Stimulated activated CD4-positive, alpha-beta T cell treated with anti-CD3 and anti-CD28 coated beads, Interleukin-4, amount 100 ng/mL, for 1 hour (primary cell): ENCODE results near the gene PAX7.
"Not testable (repeated sequence)": the region's sequence is repeated elsewhere in the genome, so short reads cannot be mapped to it uniquely, and the experiment has no call there.

Experiments used
- DNase-seq: peaks from one replicate; pipeline ENCODE4 v3.0.0-alpha.2; 2020

Gene PAX7

GRCh38 chr1:18667333-18667732 is 36.7 kb downstream of the PAX7 start:
- DNase-seq = no peak

- DNase-seq = no peak
Observed at GRCh38 chr1:18668046-18668445, 37.4 kb downstream of the PAX7 start.

DNA sequence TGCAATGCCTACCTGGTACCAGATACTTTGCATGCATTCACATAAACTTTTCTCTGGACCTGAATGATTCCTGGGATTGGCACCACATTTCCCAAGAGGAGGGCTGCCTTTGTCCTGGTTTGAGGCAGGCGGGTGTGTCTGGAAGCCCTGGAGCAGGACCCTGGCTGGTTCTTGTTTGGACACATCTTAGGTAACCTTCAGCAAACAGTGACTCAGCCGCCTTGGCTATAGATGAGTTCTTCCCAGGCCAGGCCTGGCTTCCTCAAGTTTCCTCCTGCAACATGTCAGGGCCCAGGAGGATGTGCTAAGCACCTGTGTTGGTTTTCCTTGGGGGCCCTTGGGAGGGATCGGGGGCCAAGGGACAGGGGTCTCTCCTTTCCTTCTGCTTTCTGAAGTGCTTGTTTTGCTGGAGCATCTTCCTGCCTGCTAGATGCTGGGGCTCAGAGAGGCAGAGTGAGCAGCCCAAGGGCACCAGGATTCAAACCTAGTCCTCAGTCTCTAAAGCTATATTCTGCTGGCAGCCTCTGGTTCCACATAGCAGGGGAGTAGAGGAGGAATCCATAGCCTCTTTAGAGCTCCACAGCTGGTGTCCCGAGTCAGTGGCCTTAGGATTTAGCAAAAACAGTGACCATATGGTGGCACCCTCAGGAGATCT is 38.2 kb downstream of the PAX7 start:
- DNase-seq = no peak

- DNase-seq = no peak
Observed at GRCh38 chr1:18670121-18670867, 39.6 kb downstream of the PAX7 start.

DNA sequence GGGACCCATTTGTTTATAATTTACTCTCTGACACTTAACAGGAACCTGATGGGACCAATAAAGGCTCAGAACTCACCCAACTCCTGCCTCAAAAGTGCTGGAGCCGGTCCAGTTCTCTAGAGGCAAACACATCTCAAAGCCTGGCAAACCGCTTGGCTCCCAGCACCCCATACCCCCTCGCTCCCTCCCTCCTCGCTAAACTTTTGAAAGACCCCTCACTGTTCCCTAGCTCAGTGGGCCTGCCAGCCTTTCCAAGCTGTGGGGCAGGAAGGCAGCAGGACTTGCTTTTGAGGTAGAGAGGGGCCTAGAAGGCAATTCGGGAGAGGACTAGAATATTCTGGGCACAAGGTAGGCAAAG is 40.2 kb downstream of the PAX7 start:
- DNase-seq = no peak

DNA sequence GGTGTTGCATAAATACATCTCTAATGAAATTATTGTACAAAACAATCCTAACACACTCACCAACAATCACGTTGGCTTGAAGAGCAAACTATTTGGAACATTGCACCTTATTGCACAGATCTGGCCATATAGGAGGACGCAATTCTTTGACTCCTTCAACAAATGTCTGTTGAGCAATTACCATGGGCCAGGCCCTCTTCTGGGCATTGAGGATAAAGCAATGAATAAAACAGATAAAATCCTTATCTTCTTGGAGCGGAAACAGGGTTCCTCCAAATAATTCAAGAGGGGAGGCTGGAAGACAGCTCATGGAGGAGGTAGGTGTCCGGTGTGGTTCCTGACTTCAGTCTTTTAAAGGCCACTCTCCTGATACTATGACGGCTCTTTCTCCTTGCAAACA is 43.3 kb downstream of the PAX7 start:
- DNase-seq = no peak

DNA sequence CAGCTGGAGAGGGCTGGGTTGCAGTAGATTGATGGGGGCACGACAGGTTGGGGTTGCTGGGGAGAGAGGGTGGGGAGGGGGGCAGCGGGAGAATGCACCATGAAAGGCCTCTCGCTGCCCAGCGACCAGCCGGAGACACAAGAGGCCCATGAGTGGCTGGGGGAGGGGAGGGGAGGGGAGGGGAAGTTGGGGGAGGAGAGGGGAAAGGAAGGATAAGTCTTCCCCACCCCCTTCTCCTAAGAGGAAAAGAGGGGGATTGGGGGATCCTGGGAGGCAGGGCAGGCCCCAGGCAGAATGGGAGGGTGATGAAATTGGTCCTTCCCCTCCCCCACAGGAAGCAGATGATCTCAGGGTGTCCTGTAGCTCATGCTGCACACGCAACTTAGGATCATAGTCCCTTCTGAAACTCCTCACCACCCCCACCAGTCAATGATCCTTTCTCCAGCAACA is 45.7 kb downstream of the PAX7 start:
- no peak for DNase-seq

GRCh38 chr1:18681423-18681835 is 50.8 kb downstream of the PAX7 start:
- no peak for DNase-seq

- DNase-seq = no peak
Observed at GRCh38 chr1:18682375-18682774, 51.7 kb downstream of the PAX7 start.

- DNase-seq = no peak
Observed at GRCh38 chr1:18684303-18684702, 53.7 kb downstream of the PAX7 start.

GRCh38 chr1:18686540-18686939 is 55.9 kb downstream of the PAX7 start:
- no peak for DNase-seq

DNA sequence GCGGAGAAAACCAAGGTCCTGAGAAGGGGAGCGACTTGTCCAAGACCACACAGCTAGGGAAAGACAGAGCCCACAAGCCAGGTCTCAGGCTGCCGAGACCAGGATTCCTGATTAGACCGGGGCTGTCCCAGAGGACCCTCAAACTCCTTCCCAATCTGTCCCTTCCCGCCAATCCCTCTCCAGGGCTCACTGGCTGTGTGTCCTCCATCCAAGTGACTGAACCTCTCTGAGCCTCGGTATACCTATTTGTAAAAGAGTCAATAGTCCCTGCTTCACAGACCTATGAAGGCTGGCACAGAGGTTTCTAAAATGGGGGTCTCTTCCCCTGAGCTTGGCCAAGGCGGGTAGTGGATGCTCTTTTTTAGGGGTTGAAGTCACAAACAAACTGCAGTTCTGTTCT is 56.6 kb downstream of the PAX7 start:
- DNase-seq = no peak

DNA sequence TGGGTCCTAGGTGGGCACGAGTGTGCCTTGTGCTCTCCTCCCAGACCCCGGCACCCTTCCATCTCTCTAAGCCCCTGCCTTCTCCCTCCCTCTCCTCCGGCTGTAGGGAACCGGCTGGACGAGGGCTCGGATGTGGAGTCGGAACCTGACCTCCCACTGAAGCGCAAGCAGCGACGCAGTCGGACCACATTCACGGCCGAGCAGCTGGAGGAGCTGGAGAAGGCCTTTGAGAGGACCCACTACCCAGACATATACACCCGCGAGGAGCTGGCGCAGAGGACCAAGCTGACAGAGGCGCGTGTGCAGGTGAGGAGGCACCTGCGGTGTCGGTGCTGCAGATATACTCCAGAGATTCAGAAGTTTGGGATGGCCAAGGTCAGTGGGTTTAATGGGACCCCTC is 61.0 kb downstream of the PAX7 start:
- no peak for DNase-seq

GRCh38 chr1:18693256-18694098 is 62.8 kb downstream of the PAX7 start:
- no peak for DNase-seq

DNA sequence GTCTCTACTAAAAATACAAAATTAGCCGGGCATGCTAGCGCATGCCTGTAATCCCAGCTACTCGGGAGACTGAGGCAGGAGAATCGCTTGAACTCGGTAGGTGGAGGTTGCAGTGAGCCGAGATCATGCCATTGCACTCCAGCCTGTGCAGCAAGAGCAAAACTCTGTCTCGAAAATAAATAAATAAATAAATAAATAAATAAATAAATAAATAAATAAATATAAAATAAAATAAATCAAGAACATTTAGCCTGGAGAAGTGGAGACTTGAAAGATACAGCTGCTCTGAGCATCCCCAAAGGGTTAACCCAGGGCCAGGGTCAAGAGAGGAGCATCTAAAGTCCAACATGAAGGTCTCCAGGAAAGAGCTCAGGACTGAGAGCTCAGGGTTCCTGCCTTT is 63.6 kb downstream of the PAX7 start:
- DNase-seq = not testable (repeated sequence)

- DNase-seq = no peak
Observed at GRCh38 chr1:18697541-18697940, 66.9 kb downstream of the PAX7 start.

GRCh38 chr1:18700530-18700929 is 69.9 kb downstream of the PAX7 start:
- DNase-seq = no peak

DNA sequence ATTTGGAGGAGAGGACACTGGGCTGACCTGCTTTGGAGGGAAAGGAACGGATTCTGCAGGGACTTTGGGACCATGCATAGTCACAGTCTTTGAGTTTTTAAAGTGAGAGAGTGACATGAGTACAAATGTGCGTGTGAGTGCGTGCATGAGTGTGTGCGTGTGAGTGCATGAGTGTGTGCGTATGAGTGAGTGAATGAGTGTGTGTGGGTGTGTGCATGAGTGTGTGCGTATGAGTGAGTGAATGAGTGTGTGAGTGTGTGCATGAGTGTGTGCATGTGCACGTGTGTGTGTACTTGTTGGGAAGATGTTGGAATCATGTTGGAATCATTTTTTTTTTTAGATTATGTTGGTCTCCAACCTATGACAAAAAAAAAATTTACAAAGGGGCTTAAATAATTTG is 70.5 kb downstream of the PAX7 start:
- no peak for DNase-seq

DNA sequence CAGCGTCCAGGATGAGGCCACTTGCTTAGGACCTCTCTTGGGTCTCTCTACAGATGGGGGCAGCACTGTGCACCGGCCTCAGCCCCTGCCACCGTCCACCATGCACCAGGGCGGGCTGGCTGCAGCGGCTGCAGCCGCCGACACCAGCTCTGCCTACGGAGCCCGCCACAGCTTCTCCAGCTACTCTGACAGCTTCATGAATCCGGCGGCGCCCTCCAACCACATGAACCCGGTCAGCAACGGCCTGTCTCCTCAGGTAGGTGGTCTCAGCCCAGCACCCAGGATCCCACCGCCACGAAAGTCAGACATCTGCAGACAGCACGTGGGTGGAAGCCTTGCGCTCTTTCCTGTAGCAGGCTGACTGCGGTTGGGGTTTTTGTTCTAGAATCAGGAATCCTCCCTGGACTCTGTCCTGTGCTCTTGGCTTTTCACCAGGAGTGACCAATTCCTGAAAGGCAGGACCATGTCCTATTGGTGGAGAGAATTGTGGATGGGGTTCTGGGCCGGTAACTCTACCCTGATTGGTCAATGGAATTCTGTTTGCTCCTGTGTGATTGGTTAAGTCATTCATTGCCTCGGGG is 72.5 kb downstream of the PAX7 start:
- DNase-seq = no peak

GRCh38 chr1:18705811-18706210 is 75.2 kb downstream of the PAX7 start:
- no peak for DNase-seq

GRCh38 chr1:18707696-18708257 is 77.1 kb downstream of the PAX7 start:
- no peak for DNase-seq

- DNase-seq = no peak
Observed at GRCh38 chr1:18710002-18710401, 79.4 kb downstream of the PAX7 start.

GRCh38 chr1:18711003-18711402 is 80.4 kb downstream of the PAX7 start:
- DNase-seq = no peak
